Activated CD8-positive, alpha-beta T cell treated with anti-CD3 and anti-CD28 coated beads for 36 hours (primary cell): ENCODE measurements around the gene TBC1D4. TPM values are rescaled to one million over a fixed set of nuclear protein-coding genes. Genes with fewer than 3 reads are reported as not detected.

Experiments
- ATAC-seq: fragments of 200-7000 bp; cut with Tn5 transposase; one replicate; pipeline ENCODE4 v1.10.0; 2021; ENCODE audit warnings: mild to moderate bottlenecking, moderate library complexity
- CTCF ChIA-PET: fragments of 350-600 bp; sonication (Branson Sonifier 250); formaldehyde crosslinking; loops from one replicate; lab custom pipeline; 2021; ENCODE audit warnings: antibody characterized with exemption; lab: Charles Lee
- POLR2A ChIA-PET: fragments of 350-600 bp; sonication (Branson Sonifier 250); formaldehyde crosslinking; loops from one replicate; lab custom pipeline; 2021; ENCODE audit warnings: antibody characterized with exemption; lab: Charles Lee
- DNase-seq: peaks from one replicate; pipeline ENCODE4 v3.0.0-alpha.2; 2020
- H3K27ac Mint-ChIP-seq: one replicate; pipeline ENCODE4 v1.8.0; 2021; ENCODE audit warnings: mild to moderate bottlenecking, mixed read lengths
- H3K27me3 Mint-ChIP-seq: one replicate; pipeline ENCODE4 v1.8.0; 2021; ENCODE audit warnings: mixed read lengths
- H3K36me3 Mint-ChIP-seq: one replicate; pipeline ENCODE4 v1.8.0; 2021; ENCODE audit warnings: low read depth, mixed read lengths
- H3K4me1 Mint-ChIP-seq: one replicate; pipeline ENCODE4 v1.8.0; 2021; ENCODE audit warnings: low read depth, mixed read lengths
- H3K4me3 Mint-ChIP-seq: one replicate; pipeline ENCODE4 v1.8.0; 2021; ENCODE audit warnings: mild to moderate bottlenecking, moderate library complexity, mixed read lengths
- H3K9me3 Mint-ChIP-seq: one replicate; pipeline ENCODE4 v1.8.0; 2021; ENCODE audit warnings: mixed read lengths
- intact Hi-C: fragments of 100-400 bp; cut with micrococcal nuclease; formaldehyde crosslinking; loops from one replicate; pipeline ENCODE4 v1.10.0; 2022
- total RNA-seq, 2 experiments: library from RNA; stranded (reverse); gene quantifications; one replicate each; pipeline ENCODE4 v1.2.3, GENCODE V29; 2021
- TF ChIP-seq, protein P1 (sequence below): fragments of 200-600 bp; IDR thresholded peaks from one replicate; pipeline ENCODE4 v1.8.0; 2022; ENCODE audit warnings: antibody characterized with exemption, mild to moderate bottlenecking

The TBC1D4 gene
- total RNA-seq, 2 experiments from 2014 or later, result 50.4 to 53.3 TPM

DNA sequence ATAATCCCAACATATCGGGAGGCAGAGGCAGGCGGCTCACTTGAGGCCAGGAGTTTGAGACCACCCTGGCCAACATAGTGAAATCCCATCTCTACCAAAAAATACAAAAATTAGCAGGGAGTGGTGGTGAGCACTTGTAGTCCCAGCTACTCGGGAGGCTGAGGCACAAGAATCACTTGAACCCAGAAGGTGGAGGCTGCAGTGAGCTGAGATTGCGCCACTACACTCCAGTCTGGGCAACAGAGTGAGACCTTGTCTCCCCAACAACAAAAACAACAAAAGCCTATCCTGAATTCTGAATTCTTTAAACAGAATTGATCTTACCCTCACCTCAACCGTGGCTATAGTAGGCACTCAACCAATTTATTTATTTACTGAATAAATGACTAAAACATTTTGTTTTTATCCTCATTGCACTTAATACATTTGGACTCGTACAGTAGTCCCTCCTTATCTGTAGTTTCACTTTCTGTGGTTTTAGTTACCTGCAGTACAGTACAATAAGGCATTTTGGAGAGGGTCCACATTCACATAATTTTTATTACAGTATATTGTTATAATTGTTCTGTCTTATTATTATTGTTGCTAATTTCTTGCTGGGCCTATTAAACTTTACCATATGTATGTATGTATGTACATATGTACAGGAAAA, 98.8 kb downstream of the TBC1D4 start:
- no peak for DNase-seq
- H3K27ac Mint-ChIP-seq, result no peak overlapping the region
- intact Hi-C loops, result no loop called here
- ATAC-seq, result no peak
- no peaks in the 10 kb centered on the region for H3K36me3 Mint-ChIP-seq
- H3K27me3 Mint-ChIP-seq, result no peaks in the 10 kb centered on the region
- POLR2A ChIA-PET, result no interaction called here
- peaks cover 12% of the 10 kb centered on the region for H3K4me1 Mint-ChIP-seq
- H3K4me3 Mint-ChIP-seq, result no peak overlapping the region
- TF ChIP-seq, protein P1, sequence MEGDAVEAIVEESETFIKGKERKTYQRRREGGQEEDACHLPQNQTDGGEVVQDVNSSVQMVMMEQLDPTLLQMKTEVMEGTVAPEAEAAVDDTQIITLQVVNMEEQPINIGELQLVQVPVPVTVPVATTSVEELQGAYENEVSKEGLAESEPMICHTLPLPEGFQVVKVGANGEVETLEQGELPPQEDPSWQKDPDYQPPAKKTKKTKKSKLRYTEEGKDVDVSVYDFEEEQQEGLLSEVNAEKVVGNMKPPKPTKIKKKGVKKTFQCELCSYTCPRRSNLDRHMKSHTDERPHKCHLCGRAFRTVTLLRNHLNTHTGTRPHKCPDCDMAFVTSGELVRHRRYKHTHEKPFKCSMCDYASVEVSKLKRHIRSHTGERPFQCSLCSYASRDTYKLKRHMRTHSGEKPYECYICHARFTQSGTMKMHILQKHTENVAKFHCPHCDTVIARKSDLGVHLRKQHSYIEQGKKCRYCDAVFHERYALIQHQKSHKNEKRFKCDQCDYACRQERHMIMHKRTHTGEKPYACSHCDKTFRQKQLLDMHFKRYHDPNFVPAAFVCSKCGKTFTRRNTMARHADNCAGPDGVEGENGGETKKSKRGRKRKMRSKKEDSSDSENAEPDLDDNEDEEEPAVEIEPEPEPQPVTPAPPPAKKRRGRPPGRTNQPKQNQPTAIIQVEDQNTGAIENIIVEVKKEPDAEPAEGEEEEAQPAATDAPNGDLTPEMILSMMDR, result no peak
- CTCF ChIA-PET, result no interaction called here
- no peaks in the 10 kb centered on the region for H3K9me3 Mint-ChIP-seq

GRCh38 chr13:75378301-75378700, 103.7 kb downstream of the TBC1D4 start:
- Mint-ChIP-seq H3K36me3 (no peaks in the 10 kb centered on the region), H3K4me3 (no peak overlapping the region), H3K4me1 (no peaks in the 10 kb centered on the region), H3K27ac (no peak overlapping the region), H3K27me3 (no peaks in the 10 kb centered on the region), H3K9me3 (no peaks in the 10 kb centered on the region)
- ChIA-PET POLR2A (no interaction called here), CTCF (interaction anchor here (0.9 kb wide), 1 partner anchor 104 kb away, joined by 4 read pairs; the partner anchor contains the start of gene TBC1D4)
- no peak for ATAC-seq
- intact Hi-C loops, result loop anchor here (10.0 kb wide), 1 partner anchor 166 kb away; the partner anchor contains the start of gene UCHL3
- TF ChIP-seq, protein P1, result no peak
- no peak for DNase-seq

- DNase-seq, result no peak
- Mint-ChIP-seq H3K4me3 (no peak overlapping the region), H3K27ac (no peak overlapping the region), H3K9me3 (no peaks in the 10 kb centered on the region), H3K36me3 (no peaks in the 10 kb centered on the region), H3K27me3 (no peaks in the 10 kb centered on the region), H3K4me1 (no peaks in the 10 kb centered on the region)
- no peak for ATAC-seq
- intact Hi-C loops, result loop anchor here (10.0 kb wide), 1 partner anchor 168 kb away; the partner anchor contains the start of gene UCHL3
- TF ChIP-seq, protein P1, result no peak
- ChIA-PET CTCF (no interaction called here), POLR2A (no interaction called here)
Observed at GRCh38 chr13:75376792-75377402, 105.1 kb downstream of the TBC1D4 start.

DNA sequence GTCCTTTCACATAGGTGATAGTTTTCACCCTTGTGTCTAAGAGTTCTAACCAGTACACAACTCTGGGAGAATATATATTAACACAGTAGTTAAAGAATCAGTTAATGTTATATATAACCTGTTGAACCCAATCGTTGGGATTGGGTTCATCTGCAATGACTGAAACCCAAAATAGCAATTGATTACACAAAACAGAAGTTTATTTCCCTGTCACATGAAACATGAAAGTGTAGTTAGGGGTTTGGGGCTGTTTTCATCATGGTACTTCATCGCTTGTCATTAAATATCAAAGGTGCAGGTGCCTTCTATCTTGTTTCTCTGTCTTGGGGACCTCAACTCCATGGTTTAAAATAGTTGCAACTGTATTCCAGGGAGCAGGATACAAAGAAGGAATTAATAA, 106.6 kb downstream of the TBC1D4 start:
- ChIA-PET CTCF (interaction anchor here (2.1 kb wide), 1 partner anchor 9 kb away, joined by 6 read pairs; no protein-coding TSS in a partner anchor), POLR2A (no interaction called here)
- TF ChIP-seq, protein P1, result no peak
- ATAC-seq (no peak), DNase-seq (no peak)
- Mint-ChIP-seq H3K9me3 (no peaks in the 10 kb centered on the region), H3K4me1 (no peaks in the 10 kb centered on the region), H3K36me3 (no peaks in the 10 kb centered on the region), H3K27ac (no peak overlapping the region), H3K27me3 (no peaks in the 10 kb centered on the region), H3K4me3 (no peak overlapping the region)
- intact Hi-C loops, result loop anchor here (10.0 kb wide), 1 partner anchor 169 kb away; the partner anchor contains the start of gene UCHL3

GRCh38 chr13:75373988-75374387, 108.0 kb downstream of the TBC1D4 start:
- CTCF ChIA-PET, result interaction anchor here (0.8 to 3.0 kb wide), 9 partner anchors 24 to 321 kb away, joined by 3 to 14 read pairs (median 4); partner anchors contain the start of gene TBC1D4
- POLR2A ChIA-PET, result no interaction called here
- Mint-ChIP-seq H3K4me3 (no peak overlapping the region), H3K36me3 (no peaks in the 10 kb centered on the region), H3K4me1 (no peaks in the 10 kb centered on the region), H3K9me3 (no peaks in the 10 kb centered on the region), H3K27me3 (no peaks in the 10 kb centered on the region), H3K27ac (no peak overlapping the region)
- DNase-seq, result no peak
- TF ChIP-seq, protein P1, result no peak
- intact Hi-C loops, result loop anchor here (10.0 kb wide), 1 partner anchor 171 kb away; the partner anchor contains the start of gene UCHL3
- ATAC-seq, result no peak
